Fibroblast of mammary gland (primary cell): ENCODE results near the gene UBB.
"Not testable (repeated sequence)": the region's sequence is repeated elsewhere in the genome, so short reads cannot be mapped to it uniquely, and the experiment has no call there.

ENCODE experiments used
- DNase-seq: peaks from one replicate; pipeline ENCODE4 v3.0.0-alpha.2; 2010; ENCODE audit warnings: low read depth
- H3K4me3 ChIP-seq: 2 replicates; pipeline ENCODE4 v1.5.1; 2011; ENCODE audit warnings: low read depth, mild to moderate bottlenecking, low read length, moderate library complexity; ENCODE audit not compliant: control insufficient read depth
- TF ChIP-seq, protein P1 (sequence below): conservative IDR thresholded peaks from 2 replicates; pipeline ENCODE4 v1.5.1; 2011; ENCODE audit warnings: low read depth, low read length, inconsistent platforms; ENCODE audit not compliant: control insufficient read depth, insufficient read depth

UBB gene

DNA sequence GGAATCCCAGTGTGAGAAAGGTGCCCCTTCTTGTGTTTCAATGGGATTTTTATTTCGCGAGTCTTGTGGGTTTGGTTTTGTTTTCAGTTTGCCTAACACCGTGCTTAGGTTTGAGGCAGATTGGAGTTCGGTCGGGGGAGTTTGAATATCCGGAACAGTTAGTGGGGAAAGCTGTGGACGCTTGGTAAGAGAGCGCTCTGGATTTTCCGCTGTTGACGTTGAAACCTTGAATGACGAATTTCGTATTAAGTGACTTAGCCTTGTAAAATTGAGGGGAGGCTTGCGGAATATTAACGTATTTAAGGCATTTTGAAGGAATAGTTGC is 567 bp downstream of the UBB start:
- peak; percentile 43 for DNase-seq
- peak overlapping the region; percentile 98 for H3K4me3 ChIP-seq
- TF ChIP-seq, protein P1, sequence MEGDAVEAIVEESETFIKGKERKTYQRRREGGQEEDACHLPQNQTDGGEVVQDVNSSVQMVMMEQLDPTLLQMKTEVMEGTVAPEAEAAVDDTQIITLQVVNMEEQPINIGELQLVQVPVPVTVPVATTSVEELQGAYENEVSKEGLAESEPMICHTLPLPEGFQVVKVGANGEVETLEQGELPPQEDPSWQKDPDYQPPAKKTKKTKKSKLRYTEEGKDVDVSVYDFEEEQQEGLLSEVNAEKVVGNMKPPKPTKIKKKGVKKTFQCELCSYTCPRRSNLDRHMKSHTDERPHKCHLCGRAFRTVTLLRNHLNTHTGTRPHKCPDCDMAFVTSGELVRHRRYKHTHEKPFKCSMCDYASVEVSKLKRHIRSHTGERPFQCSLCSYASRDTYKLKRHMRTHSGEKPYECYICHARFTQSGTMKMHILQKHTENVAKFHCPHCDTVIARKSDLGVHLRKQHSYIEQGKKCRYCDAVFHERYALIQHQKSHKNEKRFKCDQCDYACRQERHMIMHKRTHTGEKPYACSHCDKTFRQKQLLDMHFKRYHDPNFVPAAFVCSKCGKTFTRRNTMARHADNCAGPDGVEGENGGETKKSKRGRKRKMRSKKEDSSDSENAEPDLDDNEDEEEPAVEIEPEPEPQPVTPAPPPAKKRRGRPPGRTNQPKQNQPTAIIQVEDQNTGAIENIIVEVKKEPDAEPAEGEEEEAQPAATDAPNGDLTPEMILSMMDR: no peak

DNA sequence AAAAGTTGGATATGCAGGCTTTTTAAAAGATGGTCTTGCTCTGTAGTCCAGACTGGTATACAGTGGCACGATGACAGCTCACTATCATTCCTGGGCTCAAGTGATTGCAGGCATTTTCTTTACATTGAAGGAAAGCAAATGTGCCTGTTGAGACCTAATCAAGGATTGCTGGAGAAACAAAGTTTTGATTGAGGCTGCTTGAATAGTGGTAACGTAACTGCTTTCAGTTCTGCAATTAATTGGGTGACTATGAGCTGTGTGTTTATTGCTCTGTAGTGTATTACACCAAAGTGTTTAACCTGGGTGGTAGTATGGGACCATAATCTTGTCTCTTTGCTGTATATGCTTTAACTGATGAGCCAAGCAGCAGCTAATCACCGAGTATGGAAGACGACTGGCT is 2.3 kb downstream of the UBB start:
- no peak overlapping the region for H3K4me3 ChIP-seq
- no peak for DNase-seq
- TF ChIP-seq, protein P1: no peak

DNA sequence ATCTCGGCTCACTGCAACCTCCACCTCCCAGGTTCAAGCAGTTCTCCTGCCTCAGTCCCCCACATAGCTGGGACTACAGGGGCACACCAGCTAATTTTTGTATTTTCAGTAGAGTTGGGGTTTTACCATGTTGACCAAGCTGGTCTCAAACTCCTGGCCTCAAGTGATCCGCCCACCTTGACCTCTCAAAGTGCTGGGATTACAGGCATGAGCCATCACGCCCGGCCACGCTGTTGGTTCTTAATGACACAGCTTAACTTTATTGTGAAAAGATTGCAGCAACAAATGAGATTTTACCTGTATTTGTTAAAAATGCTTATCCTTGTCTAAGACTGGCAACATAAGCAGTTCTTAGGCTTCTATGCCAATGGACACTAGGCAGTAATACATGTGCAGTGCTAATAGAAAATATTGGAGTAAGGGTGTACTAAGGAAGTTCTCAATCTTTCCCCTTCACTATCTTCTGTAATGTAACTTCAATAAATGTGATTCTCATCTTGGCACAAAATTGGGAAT is 2.9 kb downstream of the UBB start:
- no peak overlapping the region for H3K4me3 ChIP-seq
- no peak for DNase-seq
- TF ChIP-seq, protein P1: no peak

DNA sequence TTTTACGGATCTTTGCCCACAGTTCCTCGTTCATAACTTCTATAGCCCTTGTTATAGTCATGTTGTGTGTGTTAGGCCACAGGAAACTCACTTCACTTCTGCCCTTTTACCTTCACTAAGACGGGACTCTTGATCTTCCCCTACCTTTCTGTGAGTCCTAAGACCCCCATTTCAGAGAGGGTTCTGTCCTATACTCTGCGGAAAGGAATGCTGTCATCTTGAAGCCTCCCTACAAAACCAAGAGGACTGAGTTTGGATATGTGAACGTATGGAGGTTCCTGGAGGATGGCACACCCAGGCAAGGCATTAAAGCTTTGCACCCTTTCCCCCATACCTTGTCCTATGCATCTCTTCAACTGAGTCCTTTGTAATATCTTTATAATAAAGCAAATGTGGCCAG is 3.7 kb downstream of the UBB start:
- TF ChIP-seq, protein P1: no peak
- no peak for DNase-seq
- H3K4me3 ChIP-seq: no peak overlapping the region

DNA sequence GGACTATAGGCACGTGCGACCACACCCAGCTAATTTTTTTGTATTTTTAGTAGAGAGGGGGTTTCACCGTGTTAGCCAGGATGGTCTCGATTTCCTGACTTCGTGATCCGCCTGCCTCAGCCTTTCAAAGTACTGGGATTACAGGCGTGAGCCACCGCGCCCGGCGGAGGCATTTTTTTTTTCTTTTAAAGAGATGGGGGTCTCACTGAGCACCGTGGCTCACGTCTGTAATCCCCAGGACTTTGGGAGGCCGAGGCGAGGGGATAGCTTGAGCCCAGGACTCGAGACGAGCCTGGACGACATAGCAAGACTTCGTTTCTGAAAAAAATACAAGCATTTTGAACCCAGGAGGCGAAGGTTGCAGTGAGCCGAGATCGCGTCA is 5.2 kb downstream of the UBB start:
- not testable (repeated sequence) for H3K4me3 ChIP-seq, DNase-seq

DNA sequence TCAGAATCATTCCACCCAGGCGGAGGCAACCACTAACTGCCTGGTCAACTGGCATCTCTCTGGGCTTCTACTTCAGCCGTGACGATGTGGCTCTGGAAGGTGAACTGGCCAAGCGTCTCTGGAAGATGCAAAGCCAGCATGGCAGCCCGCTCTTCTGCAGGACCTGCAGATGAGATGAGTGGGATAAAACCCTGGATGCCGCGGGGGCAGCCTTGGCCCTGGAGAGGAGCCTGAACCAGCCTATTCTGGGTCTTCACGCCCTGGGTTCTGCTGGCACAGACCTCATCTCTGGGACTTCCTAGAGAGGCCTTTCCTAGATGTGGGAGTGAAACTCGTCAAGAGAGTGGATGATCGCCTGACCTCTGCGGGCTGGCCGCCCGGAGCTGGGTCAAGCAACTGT is 10.6 kb downstream of the UBB start:
- TF ChIP-seq, protein P1: no peak
- no peak overlapping the region for H3K4me3 ChIP-seq

DNA sequence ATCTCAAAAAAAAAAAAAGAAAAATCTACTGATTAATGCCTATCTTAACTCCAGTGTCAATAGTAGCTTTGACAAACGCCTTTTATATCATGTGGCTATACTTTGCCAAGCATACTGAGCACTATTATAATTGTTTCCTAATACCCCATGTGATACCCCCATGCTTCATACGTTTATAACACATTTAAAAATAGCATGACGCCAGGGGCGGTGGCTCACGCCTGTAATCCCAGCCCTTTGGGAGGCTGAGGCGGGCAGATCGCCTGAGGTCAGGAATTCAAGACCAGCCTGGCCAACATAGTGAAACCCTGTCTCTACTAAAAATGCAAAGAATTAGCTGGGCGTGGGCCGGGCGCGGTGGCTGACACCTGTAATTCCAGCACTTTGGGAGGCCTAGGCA is 11.6 kb downstream of the UBB start:
- H3K4me3 ChIP-seq, DNase-seq: not testable (repeated sequence)

More for the DNA sequence above, 10.6 kb downstream of the UBB start:
- DNase-seq: no peak

DNA sequence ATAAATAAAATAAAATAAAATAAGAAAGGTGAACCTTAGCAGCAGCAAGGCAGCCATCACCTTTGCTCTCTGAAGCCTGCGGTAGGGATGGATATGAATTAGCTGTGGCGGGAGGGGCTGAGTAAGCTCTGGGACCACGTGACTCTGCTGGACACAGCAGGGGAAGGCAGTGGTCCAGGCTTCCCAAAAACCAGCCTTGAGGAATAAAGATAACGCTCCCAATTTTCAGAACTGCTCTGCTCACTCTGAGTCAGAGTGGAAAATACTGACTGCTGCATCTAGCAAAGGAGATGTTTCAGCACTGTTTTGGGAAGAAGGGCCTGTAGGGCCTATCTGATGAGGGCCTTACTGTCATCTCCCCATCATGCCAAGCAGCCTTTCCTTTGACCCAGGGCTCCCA is 15.0 kb downstream of the UBB start:
- H3K4me3 ChIP-seq, DNase-seq: not testable (repeated sequence)

DNA sequence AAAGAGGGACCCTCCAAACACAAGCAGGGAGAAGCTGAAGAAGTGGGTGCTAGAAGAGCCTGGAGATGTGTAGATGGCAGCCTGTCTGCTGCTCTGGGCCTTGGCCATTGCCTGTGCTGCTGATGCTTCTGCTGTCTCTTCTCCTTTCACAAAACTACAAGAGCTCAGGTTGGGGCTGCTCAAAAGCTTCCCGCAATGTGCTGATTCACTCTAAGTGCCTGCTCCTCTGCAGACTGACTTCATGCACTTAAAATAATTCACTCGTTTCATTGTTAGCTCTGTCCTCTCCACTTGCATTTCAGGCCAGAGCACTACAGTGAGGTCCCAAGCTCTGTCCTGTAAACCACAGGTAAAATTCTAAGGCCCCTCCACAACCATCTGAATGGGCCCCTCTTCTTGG is 15.8 kb downstream of the UBB start:
- not testable (repeated sequence) for DNase-seq, H3K4me3 ChIP-seq
